ENCODE data around the gene NFATC1.
A peak's percentile ranks its signal among the peaks of the same experiment; 100 is the strongest.

The NFATC1 gene

DNA sequence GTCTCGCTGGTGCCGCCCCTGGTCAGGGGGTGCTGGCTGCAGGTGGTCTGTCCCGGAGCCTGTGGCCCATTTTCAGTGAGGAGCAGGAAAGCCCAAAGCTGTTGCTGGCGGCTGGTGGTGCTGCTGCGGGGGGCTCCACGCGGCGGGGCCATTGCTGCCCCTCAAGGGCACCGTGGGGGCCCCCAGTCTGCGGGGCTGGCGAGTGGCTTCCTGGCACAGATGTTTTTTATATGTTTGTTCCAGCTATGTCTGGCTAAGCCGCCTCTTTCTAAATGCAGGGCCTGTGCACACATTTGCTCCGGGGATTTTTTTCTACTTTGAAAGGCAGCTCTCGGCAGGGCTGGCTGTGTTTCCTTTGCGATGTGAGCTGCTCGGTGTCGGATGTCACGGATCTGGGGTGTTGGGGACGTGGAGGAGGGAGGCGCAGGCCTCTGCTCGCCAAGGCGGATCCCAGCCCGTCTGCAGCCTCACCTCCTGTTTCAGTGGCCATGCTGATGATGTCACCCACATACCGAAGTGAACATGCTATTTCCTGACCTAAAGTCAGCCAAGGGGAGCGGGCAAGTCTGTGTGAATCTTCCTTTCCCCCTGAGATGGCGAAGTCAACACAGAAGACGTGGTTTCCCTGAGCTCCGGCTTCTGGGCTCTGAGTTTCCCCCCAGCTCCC, 171.9 kb downstream of the NFATC1 start:
- H3K27ac ChIP-seq (ENCODE audit: low read depth, low read length) = peak overlapping the region; percentile 37
- H3K9ac ChIP-seq (ENCODE audit: low read length) = no peak overlapping the region
- peak overlapping the region; percentile 5 for H3K4me3 ChIP-seq (ENCODE audit: low read length)

DNA sequence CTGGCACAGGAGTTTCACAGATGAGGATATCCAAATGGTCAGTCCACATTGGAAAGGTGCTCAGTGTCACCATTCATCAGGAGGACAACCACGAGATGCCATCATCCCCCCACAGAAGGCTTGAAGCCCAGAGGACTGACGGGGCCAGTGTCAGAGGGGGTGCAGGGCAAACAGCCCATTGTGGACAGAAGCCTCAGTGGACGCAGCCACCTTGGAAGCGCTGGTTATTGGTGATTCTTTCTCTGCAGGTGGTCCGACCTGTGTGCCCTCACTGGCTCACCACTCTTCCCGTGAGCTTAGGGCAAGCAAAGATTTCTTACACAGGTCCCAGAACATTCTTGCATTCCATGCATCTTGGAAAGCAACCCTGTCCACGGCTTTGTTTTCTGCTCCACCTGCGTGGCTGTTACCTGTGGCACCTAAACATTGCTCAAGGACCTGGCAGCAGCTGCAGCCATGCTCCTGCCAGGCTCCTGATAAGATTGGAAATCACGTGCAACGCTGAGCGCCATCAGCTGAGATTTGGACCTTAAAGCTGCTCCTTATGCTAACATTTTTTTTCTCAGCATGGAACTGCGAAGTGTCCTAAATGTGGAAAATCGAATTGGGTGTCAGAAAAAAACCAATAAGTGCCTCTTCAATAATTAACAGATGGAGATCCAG, 172.9 kb downstream of the NFATC1 start:
- Histone ChIP-seq H3K4me1 (ENCODE audit: control insufficient read depth, insufficient read depth, low read length) (no peaks in the 10 kb centered on the region), H3K27me3 (ENCODE audit: control insufficient read depth, insufficient read depth, low read length) (no peaks in the 10 kb centered on the region), H3K4me3 (ENCODE audit: low read length) (no peak overlapping the region), H3K9ac (ENCODE audit: low read length) (no peak overlapping the region), H3K36me3 (ENCODE audit: control insufficient read depth, insufficient read depth, low read length) (no peaks in the 10 kb centered on the region), H3K27ac (ENCODE audit: low read depth, low read length) (no peak overlapping the region)

More for the DNA sequence above, 171.9 kb downstream of the NFATC1 start:
- H3K36me3 ChIP-seq (ENCODE audit: control insufficient read depth, insufficient read depth, low read length) = no peaks in the 10 kb centered on the region
- H3K27me3 ChIP-seq (ENCODE audit: control insufficient read depth, insufficient read depth, low read length) = no peaks in the 10 kb centered on the region
- no peaks in the 10 kb centered on the region for H3K4me1 ChIP-seq (ENCODE audit: control insufficient read depth, insufficient read depth, low read length)

DNA sequence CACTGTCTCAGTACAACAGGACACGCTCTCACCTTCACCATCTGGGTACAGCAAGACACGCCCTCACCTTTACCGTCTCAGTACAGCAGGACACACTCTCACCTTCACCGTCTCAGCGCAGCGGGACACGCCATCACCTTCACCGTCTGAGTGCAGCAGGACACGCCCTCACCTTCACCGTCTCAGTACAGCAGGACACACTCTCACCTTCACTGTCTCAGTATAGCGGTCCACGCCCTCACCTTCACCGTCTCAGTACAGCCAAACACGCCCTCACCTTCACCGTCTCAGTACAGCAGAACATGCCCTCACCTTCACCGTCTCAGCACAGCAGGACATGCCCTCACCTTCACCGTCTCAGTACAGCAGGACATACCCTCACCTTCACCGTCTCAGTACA, 174.0 kb downstream of the NFATC1 start:
- Histone ChIP-seq H3K36me3 (ENCODE audit: control insufficient read depth, insufficient read depth, low read length) (no peaks in the 10 kb centered on the region), H3K4me1 (ENCODE audit: control insufficient read depth, insufficient read depth, low read length) (no peaks in the 10 kb centered on the region), H3K9ac (ENCODE audit: low read length) (no peak overlapping the region), H3K27me3 (ENCODE audit: control insufficient read depth, insufficient read depth, low read length) (no peaks in the 10 kb centered on the region), H3K27ac (ENCODE audit: low read depth, low read length) (no peak overlapping the region), H3K4me3 (ENCODE audit: low read length) (no peak overlapping the region)

DNA sequence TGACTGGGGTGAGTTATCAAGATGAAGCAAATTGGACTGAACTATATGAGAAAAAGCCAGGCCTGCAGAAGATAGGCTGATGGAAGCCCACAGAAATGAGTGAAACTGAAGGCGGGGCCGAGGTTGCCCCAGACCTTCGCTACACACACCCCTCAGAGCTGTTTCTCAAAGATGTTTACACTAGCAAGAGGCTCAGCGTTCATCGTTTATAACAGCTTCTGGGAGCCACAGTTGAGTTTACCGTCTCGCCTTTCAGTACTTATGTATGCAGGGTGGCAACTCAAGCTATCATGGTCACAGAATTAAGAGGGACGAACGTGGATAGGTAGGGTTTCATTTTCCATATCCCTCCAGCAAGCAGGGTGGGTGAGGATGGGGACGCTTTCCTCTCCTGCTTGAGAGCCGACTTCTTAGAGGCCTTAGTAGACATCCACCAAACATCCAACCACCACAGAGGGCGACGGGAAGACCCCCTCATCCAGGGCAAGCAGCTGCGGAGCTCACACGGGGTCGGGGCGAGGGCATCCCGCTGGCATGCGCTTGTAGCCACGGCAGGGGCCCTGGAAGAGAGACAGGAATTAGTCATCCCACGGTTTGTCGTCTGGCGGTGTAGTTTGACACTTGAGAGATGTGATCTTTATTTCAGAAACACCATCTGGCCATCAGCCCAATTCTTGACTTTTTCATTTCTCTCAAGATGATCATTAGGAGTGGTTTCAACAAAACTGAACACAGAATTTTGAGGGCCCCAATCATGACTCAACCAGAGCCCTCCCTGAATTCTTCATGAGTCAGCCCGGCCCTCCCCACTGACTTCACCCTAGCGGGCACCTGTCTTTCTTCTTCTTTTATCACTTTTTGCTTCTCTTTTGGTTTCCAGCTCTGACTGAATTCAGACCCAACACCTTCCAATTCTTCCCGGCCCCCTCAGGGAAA, 174.8 kb downstream of the NFATC1 start:
- Histone ChIP-seq H3K27me3 (ENCODE audit: control insufficient read depth, insufficient read depth, low read length) (no peaks in the 10 kb centered on the region), H3K4me1 (ENCODE audit: control insufficient read depth, insufficient read depth, low read length) (no peaks in the 10 kb centered on the region), H3K27ac (ENCODE audit: low read depth, low read length) (no peak overlapping the region), H3K36me3 (ENCODE audit: control insufficient read depth, insufficient read depth, low read length) (no peaks in the 10 kb centered on the region), H3K4me3 (ENCODE audit: low read length) (no peak overlapping the region), H3K9ac (ENCODE audit: low read length) (no peak overlapping the region)

DNA sequence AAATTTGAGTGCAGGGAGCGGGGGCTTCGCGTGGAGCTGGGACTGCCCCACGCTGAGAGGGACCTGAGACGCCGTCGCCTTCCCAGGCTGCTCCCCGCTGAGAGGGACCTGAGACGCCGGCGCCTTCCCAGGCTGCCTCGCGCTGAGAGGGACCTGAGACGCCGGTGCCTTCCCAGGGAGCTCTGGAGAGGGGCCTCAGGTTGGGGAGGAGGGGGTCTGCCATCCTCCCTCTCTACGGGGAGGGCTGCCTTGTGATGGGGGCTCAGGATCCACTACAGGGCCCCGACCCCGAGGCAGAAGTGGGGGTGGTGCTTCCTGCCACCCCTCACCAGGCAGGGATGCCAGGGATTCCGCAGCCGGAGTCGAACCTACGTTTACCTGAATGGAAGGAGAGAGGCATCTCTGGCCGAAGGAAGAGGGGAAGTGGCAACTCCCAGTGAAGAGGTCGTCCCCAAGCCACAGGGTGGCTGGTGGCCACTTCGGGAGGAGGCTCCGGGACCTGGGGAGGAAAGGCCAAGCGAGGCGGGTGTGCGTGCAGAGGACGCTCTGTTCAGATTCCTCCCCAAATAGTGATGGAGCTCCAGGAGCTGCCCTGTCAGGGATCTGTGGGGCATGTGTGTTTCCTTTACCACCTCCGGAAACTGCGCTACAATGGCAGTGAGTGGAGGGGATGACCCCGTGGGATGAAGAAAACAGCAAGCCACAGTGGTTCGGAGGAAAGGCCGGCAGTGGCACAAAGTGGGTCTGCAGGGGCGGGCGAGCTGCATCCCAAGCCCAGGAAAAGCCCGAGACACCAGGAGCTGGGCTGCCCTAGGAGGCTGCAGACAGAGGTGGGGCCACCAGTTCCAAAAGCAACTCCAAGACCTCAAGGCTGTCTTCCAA, 175.7 kb downstream of the NFATC1 start:
- Histone ChIP-seq H3K9ac (ENCODE audit: low read length) (no peak overlapping the region), H3K4me1 (ENCODE audit: control insufficient read depth, insufficient read depth, low read length) (peaks cover under 1% of the 10 kb centered on the region), H3K27ac (ENCODE audit: low read depth, low read length) (no peak overlapping the region), H3K4me3 (ENCODE audit: low read length) (no peak overlapping the region), H3K36me3 (ENCODE audit: control insufficient read depth, insufficient read depth, low read length) (no peaks in the 10 kb centered on the region), H3K27me3 (ENCODE audit: control insufficient read depth, insufficient read depth, low read length) (no peaks in the 10 kb centered on the region)

DNA sequence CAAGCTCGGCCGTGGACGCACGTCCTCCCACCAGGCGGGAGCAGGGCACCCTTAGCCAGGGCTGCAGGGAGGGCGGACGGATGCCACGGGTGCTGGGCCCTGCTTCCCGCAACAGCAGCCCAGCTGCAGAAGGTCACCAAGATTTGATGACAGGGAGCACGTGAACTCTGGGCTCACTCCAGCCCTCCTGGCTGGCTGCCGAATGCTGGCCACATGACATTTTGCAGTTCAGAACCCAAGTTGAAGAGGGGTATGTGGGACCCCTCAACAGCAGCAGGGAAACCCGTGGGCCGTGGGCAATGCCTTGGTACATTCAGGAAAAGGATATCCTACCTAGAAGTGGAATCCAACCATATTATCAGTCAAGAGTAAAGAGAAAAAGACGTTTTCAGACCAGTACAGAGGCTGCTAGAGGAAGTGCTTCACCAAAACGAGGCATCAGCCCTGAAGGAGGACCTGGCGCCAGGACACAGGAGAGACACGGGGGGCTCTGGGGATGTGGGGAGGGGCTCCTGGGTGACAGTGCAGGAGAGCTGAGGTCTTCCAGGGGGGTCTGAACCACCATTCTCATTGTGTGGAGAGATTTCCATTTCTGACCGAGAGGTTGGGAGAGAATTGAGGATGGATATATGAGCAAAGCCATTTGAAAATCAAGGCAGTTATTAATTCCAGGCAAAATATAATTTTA, 176.5 kb downstream of the NFATC1 start:
- Histone ChIP-seq H3K4me1 (ENCODE audit: control insufficient read depth, insufficient read depth, low read length) (peaks cover 8% of the 10 kb centered on the region), H3K36me3 (ENCODE audit: control insufficient read depth, insufficient read depth, low read length) (no peaks in the 10 kb centered on the region), H3K27me3 (ENCODE audit: control insufficient read depth, insufficient read depth, low read length) (no peaks in the 10 kb centered on the region), H3K27ac (ENCODE audit: low read depth, low read length) (no peak overlapping the region), H3K9ac (ENCODE audit: low read length) (no peak overlapping the region), H3K4me3 (ENCODE audit: low read length) (no peak overlapping the region)

GRCh38 chr18:79572848-79573451, 177.2 kb downstream of the NFATC1 start:
- H3K27ac ChIP-seq (ENCODE audit: low read depth, low read length) = no peak overlapping the region
- peaks cover 12% of the 10 kb centered on the region for H3K4me1 ChIP-seq (ENCODE audit: control insufficient read depth, insufficient read depth, low read length)
- H3K9ac ChIP-seq (ENCODE audit: low read length) = no peak overlapping the region
- no peaks in the 10 kb centered on the region for H3K36me3 ChIP-seq (ENCODE audit: control insufficient read depth, insufficient read depth, low read length)
- no peak overlapping the region for H3K4me3 ChIP-seq (ENCODE audit: low read length)
- H3K27me3 ChIP-seq (ENCODE audit: control insufficient read depth, insufficient read depth, low read length) = no peaks in the 10 kb centered on the region

DNA sequence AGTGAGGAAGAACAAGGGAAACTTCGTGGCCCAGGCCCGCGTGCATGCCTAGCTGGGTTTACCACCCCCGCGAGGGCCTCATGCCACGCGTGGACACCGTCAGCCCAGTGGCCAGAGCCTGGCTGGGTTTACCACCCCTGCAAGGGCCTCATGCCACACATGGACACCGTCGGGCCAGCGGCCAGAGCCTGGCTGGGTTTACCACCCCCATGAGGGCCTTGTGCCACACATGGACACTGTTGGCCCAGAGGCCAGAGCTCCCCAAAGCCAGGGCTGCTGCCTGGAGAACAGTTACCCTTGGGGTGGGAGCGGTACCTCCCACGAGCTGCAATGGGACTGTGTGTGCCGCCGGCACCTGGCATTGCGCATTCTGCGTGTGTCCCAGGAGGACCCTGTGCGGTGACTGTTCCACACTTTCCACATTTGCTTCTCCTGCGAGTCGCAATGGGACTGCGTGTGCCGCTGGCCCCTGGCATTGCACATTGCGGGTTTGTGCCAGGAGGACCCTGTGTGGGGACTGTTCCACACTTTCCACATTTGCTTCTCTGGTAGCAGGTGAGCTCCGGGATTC, 178.3 kb downstream of the NFATC1 start:
- Histone ChIP-seq H3K4me1 (ENCODE audit: control insufficient read depth, insufficient read depth, low read length) (peaks cover 12% of the 10 kb centered on the region), H3K4me3 (ENCODE audit: low read length) (no peak overlapping the region), H3K27ac (ENCODE audit: low read depth, low read length) (no peak overlapping the region), H3K36me3 (ENCODE audit: control insufficient read depth, insufficient read depth, low read length) (no peaks in the 10 kb centered on the region), H3K27me3 (ENCODE audit: control insufficient read depth, insufficient read depth, low read length) (no peaks in the 10 kb centered on the region), H3K9ac (ENCODE audit: low read length) (no peak overlapping the region)

DNA sequence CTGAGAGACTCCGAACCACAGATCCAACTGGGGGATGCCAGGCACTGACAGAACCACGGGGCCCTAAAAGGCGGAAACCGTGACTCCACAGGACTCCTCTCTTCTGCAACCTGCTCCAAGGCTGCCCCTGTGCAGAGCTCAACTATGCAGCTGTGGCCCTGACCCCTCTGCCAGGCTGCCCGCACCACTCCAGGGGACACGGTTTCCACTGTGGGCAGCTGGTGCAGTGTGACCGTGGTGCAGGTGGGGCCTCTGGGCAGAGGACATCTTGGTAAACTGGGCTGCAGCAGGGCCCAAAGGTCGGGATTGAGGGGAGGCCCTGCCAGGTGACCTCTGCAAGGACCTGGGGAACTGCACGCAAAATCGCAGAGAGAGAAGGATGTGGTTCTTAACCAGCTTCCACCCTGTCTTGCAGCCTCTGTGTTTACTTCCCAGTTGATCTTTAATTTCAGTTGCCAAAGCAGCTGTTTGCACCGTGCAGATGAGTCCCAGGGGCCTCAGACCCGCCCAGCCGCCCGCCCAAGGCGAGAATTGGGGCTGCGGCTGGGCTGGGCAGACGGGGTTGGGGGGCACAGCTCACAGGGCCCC, 179.3 kb downstream of the NFATC1 start:
- no peak overlapping the region for H3K9ac ChIP-seq (ENCODE audit: low read length)
- H3K27me3 ChIP-seq (ENCODE audit: control insufficient read depth, insufficient read depth, low read length) = no peaks in the 10 kb centered on the region
- no peaks in the 10 kb centered on the region for H3K36me3 ChIP-seq (ENCODE audit: control insufficient read depth, insufficient read depth, low read length)
- H3K4me1 ChIP-seq (ENCODE audit: control insufficient read depth, insufficient read depth, low read length) = peaks cover 12% of the 10 kb centered on the region
- H3K27ac ChIP-seq (ENCODE audit: low read depth, low read length) = no peak overlapping the region
- H3K4me3 ChIP-seq (ENCODE audit: low read length) = no peak overlapping the region

DNA sequence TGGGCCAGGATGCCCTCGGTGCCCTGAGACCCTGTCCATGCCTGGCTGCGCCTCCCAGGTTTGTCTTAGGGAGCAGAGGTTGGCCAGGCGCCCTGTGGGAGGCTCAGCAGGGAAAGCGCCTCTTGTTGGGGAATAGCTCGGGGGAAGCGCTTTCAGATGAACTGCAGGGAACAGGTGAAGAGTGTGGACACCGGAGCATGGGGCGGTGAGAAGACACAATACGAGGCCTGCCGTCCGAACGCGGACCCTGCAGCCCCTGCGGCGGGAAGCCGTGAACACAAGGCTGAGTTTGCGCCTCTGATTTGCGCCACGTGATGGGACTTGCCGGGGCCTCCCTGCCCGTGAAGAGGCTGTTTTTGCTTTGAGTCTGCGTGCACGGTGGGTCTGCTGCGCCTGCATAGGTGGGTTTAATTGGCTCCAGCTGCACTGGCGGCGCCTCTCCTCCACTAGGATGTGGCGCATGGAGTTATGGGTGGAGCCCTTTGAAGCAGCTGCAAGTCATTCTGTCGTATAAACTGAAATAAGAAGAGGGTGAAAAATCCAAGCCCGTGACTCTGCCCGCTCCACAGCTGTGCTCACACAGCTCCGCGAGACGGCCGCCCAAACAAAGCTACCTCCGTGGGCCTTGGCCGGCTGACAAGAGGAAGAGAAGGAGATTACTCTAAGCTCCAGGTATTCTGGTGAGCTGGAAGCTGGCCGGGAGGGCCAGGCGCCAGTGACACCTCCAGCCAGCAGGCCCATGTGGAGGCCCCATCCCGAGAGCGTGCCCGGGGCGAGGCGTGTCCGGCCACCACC, 180.4 kb downstream of the NFATC1 start:
- Histone ChIP-seq H3K9ac (ENCODE audit: low read length) (no peak overlapping the region), H3K36me3 (ENCODE audit: control insufficient read depth, insufficient read depth, low read length) (no peaks in the 10 kb centered on the region), H3K27me3 (ENCODE audit: control insufficient read depth, insufficient read depth, low read length) (no peaks in the 10 kb centered on the region), H3K4me1 (ENCODE audit: control insufficient read depth, insufficient read depth, low read length) (peaks cover 12% of the 10 kb centered on the region), H3K27ac (ENCODE audit: low read depth, low read length) (peak overlapping the region; percentile 19), H3K4me3 (ENCODE audit: low read length) (no peak overlapping the region)

All from rectal smooth muscle tissue (tissue), 1 donor.